Heart left ventricle (tissue), 13 donors: ENCODE results near the gene CAPN14.

Experiments
- POLR2A ChIP-seq, 2 donors: fragments of 450-650 bp; IDR thresholded peaks; one replicate each; pipeline ENCODE4 v1.6.1; 2017; ENCODE audit warnings: antibody characterized with exemption in 2 of 2, mild to moderate bottlenecking in 2 of 2, moderate library complexity in 2 of 2
- TF ChIP-seq, protein P1 (sequence below), 12 donors: fragments of 200-600 bp; sonication (generic) in 4 of 12; IDR thresholded peaks; one replicate each; pipeline versions ENCODE4 v1.5.0 to v1.8.0; 2018 to 2022; ENCODE audit warnings: antibody characterized with exemption in 12 of 12, mild to moderate bottlenecking in 5 of 12
- donor health status: ischemic (EF 13 %, LVEDD 7.1; RV severe dilation, severe dysfunction).
- donor health status: DM: no; HTN: yes; CAD: no.
- donor health status: DM: no; HTN: no; CAD: no.
- donor health status: ischemic (EF 25% LVEDD 6.9; RV normal size, moderate dysfunction).
- donor health status: ischemic (EF 25% LVEDD 5.7; RV mildly dilated, moderate dysfunction).
- donor health status: ischemic (EF 35%, LVEDD 5.7; RV mildly dilated, moderate dysfunction).
- donor health status: nonischemic (EF 11% LVEDD 7.7; RV severe dilation, severe dysfunction).
- donor health status: DM: yes; HTN: yes; CAD: no.
- donor health status: PGD.
- donor health status: ischemic (EF 29% LVEDD 5.4; RV normal size, mild dysfunction).
- donor health status: nonischemic (EF 23%, LVEDD 6.1; RV moderate dilation, normal function).

DNA sequence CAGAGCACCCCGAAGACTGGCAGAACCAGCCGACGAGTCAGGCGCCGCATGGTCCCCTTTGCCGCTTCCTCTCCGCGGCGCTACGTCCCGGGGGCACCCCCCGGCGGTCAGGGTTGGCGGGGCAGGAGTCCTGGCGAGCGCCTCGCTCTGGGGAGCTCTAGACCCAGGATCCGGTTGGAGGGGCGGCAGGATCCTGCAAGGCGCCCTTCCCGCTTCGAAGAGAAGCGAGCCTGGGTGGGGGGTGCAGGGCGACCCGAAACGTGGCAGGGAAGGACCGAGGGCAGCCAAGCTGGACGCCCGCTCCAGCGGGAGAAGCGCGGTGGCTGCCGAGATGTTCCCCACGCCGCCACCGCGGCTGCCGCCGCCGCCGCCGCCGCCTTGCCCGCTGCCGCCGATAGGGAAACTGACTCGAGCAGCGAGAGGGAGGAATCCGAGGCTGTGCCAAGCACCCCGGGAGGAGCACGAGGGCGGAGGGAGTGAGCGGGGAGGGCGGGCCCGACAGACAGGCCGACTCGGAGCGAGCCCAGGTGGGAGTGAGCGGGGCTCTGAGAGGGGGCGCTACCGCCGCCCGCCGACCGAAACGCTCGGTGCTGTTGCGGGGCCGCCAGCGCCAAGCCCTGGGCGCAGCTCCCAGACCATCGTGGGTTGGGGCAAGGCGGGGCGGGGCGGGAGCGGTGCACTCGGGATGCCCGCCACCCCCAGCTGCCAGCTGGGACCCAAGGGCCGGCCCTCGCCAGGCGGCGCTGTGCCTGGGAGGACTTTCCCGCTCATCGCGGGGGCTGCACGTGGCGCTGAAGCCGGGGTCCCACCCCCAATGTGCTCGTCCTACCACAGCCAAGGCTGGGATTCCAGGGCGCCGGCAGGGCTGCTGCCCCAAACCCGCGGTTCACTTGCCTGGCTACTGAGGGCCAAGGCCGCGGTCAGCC is 79.0 kb downstream of the CAPN14 start, which contains the start of gene GALNT14:
- TF ChIP-seq POLR2A (IDR thresholded peaks at IDR 0.05) = no peak
- TF ChIP-seq, protein P1, sequence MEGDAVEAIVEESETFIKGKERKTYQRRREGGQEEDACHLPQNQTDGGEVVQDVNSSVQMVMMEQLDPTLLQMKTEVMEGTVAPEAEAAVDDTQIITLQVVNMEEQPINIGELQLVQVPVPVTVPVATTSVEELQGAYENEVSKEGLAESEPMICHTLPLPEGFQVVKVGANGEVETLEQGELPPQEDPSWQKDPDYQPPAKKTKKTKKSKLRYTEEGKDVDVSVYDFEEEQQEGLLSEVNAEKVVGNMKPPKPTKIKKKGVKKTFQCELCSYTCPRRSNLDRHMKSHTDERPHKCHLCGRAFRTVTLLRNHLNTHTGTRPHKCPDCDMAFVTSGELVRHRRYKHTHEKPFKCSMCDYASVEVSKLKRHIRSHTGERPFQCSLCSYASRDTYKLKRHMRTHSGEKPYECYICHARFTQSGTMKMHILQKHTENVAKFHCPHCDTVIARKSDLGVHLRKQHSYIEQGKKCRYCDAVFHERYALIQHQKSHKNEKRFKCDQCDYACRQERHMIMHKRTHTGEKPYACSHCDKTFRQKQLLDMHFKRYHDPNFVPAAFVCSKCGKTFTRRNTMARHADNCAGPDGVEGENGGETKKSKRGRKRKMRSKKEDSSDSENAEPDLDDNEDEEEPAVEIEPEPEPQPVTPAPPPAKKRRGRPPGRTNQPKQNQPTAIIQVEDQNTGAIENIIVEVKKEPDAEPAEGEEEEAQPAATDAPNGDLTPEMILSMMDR (IDR thresholded peaks at IDR 0.05) = peak in 11 of 12 donors; percentile 19 to 54 (median 43)
